Common myeloid progenitor, CD34-positive (primary cell): ENCODE measurements around the gene CNP.
"Not testable (repeated sequence)": the region's sequence is repeated elsewhere in the genome, so short reads cannot be mapped to it uniquely, and the experiment has no call there.

Experiments
- CTCF ChIA-PET: fragments of 350-600 bp; sonication (Branson Sonifier 250); formaldehyde crosslinking; loops from one replicate; lab custom pipeline; 2021; ENCODE audit warnings: antibody characterized with exemption; lab: Charles Lee
- POLR2A ChIA-PET: fragments of 350-600 bp; sonication (Branson Sonifier 250); formaldehyde crosslinking; loops from one replicate; lab custom pipeline; 2021; ENCODE audit warnings: antibody characterized with exemption; lab: Charles Lee
- DNase-seq, 3 donors: peaks; one replicate each; pipeline versions ENCODE4 v3.0.0 to v3.0.0-alpha.2; 2013
- H3K27ac ChIP-seq, 2 experiments: 1 replicate in 1 of 2; 2 replicates in 1 of 2; pipeline ENCODE4 v1.7.0; 2013; ENCODE audit warnings: inconsistent platforms in 2 of 2, low read length in 2 of 2, mild to moderate bottlenecking in 2 of 2, low read depth in 1 of 2, moderate library complexity in 1 of 2; ENCODE audit not compliant: severe bottlenecking in 2 of 2, insufficient read depth in 1 of 2, poor library complexity in 1 of 2
- H3K27me3 ChIP-seq, 5 experiments: replicated peaks in 2 of 5; 1 replicate in 3 of 5; 2 replicates in 2 of 5; pipeline versions ENCODE4 v1.6.1 to v1.7.0; 2013; ENCODE audit warnings: low read length in 4 of 5, mild to moderate bottlenecking in 2 of 5, moderate library complexity in 2 of 5, inconsistent platforms in 1 of 5; ENCODE audit not compliant: insufficient read depth in 5 of 5, control insufficient read depth in 4 of 5
- H3K36me3 ChIP-seq, 4 experiments: 1 replicate in 2 of 4; 2 replicates in 2 of 4; pipeline versions ENCODE4 v1.6.1 to v1.7.0; 2013; ENCODE audit warnings: low read length in 3 of 4, control low read depth in 1 of 4, mild to moderate bottlenecking in 1 of 4; ENCODE audit not compliant: control insufficient read depth in 4 of 4, insufficient read depth in 4 of 4
- H3K4me1 ChIP-seq, 4 experiments: 1 replicate in 3 of 4; 2 replicates in 1 of 4; pipeline versions ENCODE4 v1.6.1 to v1.7.1; 2013; ENCODE audit warnings: low read length in 3 of 4, mild to moderate bottlenecking in 3 of 4, control low read depth in 1 of 4, inconsistent platforms in 1 of 4, moderate library complexity in 1 of 4; ENCODE audit not compliant: control insufficient read depth in 4 of 4, insufficient read depth in 4 of 4; ENCODE audit errors: control extremely low read depth in 1 of 4
- H3K4me3 ChIP-seq, 7 experiments: 1 replicate in 4 of 7; 2 replicates in 3 of 7; pipeline versions ENCODE4 v1.5.1 to v1.7.0; 2013; ENCODE audit warnings: mild to moderate bottlenecking in 7 of 7, low read length in 6 of 7, moderate library complexity in 6 of 7, inconsistent platforms in 2 of 7, low read depth in 2 of 7, control low read depth in 1 of 7; ENCODE audit not compliant: insufficient read depth in 4 of 7, control insufficient read depth in 1 of 7; ENCODE audit errors: extremely low read depth in 1 of 7
- H3K9me3 ChIP-seq, 5 experiments: 1 replicate in 4 of 5; 2 replicates in 1 of 5; pipeline versions ENCODE4 v1.6.1 to v1.7.1; 2013; ENCODE audit warnings: low read length in 4 of 5, mild to moderate bottlenecking in 2 of 5, inconsistent platforms in 1 of 5, low read depth in 1 of 5, moderate library complexity in 1 of 5; ENCODE audit not compliant: control insufficient read depth in 4 of 5, insufficient read depth in 2 of 5; ENCODE audit errors: control extremely low read depth in 1 of 5
- WGBS: methylation state at CpG from one replicate; pipeline ENCODE4 v1.1.5; 2013; ENCODE audit not compliant: insufficient coverage; 5-methylcytosine and 5-hydroxymethylcytosine counted together

The CNP gene

DNA sequence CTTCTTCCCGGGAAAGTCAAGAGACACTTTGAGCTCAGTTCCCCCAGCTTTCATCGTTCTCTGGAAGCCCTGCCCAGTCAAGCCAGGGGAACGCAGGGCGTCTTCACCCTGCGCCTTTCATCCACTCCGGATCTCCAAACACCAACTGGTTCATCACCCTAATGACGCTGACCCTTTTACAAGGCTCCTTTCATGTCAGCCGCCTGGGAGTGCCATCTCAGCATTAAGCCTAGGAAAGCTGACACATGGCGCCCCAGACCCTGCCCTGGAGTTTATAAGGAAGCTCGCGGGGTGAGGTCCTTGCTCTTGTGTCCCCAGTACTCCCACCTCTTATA, 51.2 kb downstream of the CNP start:
- Histone ChIP-seq H3K4me3 (peak overlapping the region; percentile 87 to 99 (median 96)), H3K36me3 (peaks cover 3 to 18% (median 8%) of the 10 kb centered on the region in 4 experiments), H3K9me3 (no peaks in the 10 kb centered on the region), H3K27ac (peak overlapping the region; percentile 97 to 98), H3K27me3 (no peaks in the 10 kb centered on the region), H3K4me1 (peaks cover 18 to 43% (median 33%) of the 10 kb centered on the region in 4 experiments)
- WGBS = 4% methylated on average over 9 of the region's 11 CpGs
- DNase-seq = peak in 2 of 3 donors; percentile 67 to 78
- POLR2A ChIA-PET = interaction anchor here (0.5 to 1.4 kb wide), 6 partner anchors 8 to 203 kb away, joined by 3 to 5 read pairs (median 3); no protein-coding TSS in a partner anchor
- CTCF ChIA-PET = interaction anchor here (0.8 to 17.9 kb wide), 17 partner anchors 8 to 93 kb away, joined by 3 to 381 read pairs (median 4); partner anchors contain the start of genes DHX58, KAT2A and ZNF385C

- WGBS = 53% methylated on average over 2 of the region's 3 CpGs
- H3K4me1 ChIP-seq = peaks cover 18 to 43% (median 33%) of the 10 kb centered on the region in 4 experiments
- ChIA-PET POLR2A (interaction anchor here (0.5 to 1.4 kb wide), 6 partner anchors 10 to 560 kb away, joined by 3 to 5 read pairs (median 3); no protein-coding TSS in a partner anchor), CTCF (interaction anchor here (0.6 to 17.9 kb wide), 17 partner anchors 8 to 278 kb away, joined by 3 to 381 read pairs (median 4); partner anchors contain the start of genes DHX58, KAT2A and ZNF385C)
- no peak for DNase-seq
- peak overlapping the region in 1 of 2 experiments; percentile 98 for H3K27ac ChIP-seq
- H3K36me3 ChIP-seq = peaks cover 3 to 18% (median 10%) of the 10 kb centered on the region in 4 experiments
- H3K27me3 ChIP-seq = no peaks in the 10 kb centered on the region
- peak overlapping the region in 6 of 7 experiments; percentile 87 to 99 (median 97) for H3K4me3 ChIP-seq
- no peaks in the 10 kb centered on the region for H3K9me3 ChIP-seq
Observed at GRCh38 chr17:42018339-42018738, 51.7 kb downstream of the CNP start.

DNA sequence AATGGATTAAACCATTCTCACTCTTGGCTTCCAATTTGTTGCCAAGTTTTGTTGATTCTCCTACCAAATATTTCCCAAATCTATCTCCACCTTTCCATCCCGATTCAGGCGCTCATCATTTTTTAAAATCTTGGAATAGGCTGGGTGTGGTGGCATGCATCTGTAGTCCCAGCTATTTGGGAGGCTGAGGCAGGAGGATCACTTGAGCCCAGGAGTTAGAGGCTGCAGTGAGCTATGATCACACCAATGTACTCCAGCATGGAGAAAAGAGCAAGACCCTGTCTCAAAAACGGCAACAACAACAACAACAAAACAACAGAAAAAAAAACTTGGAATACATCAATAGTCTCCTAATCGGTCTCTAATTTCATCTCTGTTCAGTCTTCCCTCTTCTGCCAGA, 52.4 kb downstream of the CNP start:
- POLR2A ChIA-PET = interaction anchor here (0.7 to 1.4 kb wide), 2 partner anchors 11 to 50 kb away, joined by 3 to 5 read pairs; no protein-coding TSS in a partner anchor
- CTCF ChIA-PET = interaction anchor here (1.1 to 17.9 kb wide), 11 partner anchors 7 to 92 kb away, joined by 3 to 381 read pairs (median 6); partner anchors contain the start of genes DHX58, KAT2A and ZNF385C
- Histone ChIP-seq H3K36me3 (peaks cover 7 to 23% (median 15%) of the 10 kb centered on the region in 4 experiments), H3K27ac (no peak overlapping the region), H3K9me3 (no peaks in the 10 kb centered on the region), H3K4me3 (no peak overlapping the region), H3K27me3 (no peaks in the 10 kb centered on the region), H3K4me1 (peaks cover 18 to 44% (median 36%) of the 10 kb centered on the region in 4 experiments)
- 100% methylated on average over 2 of the region's 4 CpGs for WGBS
- no peak for DNase-seq

DNA sequence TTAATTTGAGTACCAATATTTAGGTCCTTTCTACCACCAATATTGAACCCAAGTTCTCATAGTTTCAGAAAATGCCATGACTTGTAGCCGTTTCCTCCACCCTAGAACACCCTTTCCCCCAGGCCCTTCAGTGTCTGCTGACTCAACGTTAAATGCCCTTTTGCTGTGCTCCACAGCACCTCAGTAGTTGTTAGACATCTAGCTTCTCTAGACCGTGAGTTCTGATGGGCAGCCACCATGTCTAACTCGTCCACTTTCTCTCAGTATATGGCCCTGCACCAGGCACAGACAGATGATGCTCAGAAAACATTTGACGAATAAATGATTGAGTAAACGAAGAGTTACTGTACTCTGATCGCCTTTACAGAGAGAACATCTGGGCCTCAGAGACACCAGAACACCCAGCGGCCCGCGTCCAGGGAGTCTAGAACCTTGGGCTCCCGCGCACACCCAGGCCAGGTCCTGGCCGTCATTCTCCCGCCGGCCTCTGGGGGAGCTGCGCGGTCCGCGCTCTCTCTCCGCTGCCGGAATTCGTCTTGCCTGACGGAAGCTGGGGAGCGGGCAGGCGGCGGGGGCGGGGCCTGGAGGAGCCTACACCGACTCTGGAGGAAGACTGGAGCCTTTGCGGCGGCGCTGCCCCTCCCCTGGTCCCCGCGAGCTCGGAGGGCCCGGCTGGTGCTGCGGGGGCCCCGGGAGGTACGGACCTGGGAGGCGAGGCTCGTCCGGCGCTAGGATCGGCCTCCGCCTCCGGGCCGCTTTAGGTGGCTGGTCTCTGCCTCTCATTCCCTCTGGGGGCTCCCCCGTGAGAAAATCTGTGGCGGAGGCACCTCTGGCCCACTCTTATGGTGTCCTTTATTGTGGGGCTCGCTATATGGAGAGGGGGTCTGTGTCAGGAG, 53.2 kb downstream of the CNP start, which contains the start of gene NKIRAS2:
NKIRAS2 (plus strand) TSS at position 582 of the 896 bp plus-strand sequence. CDS start 1,488 bp downstream, outside the sequence.
- peaks cover 10 to 26% (median 17%) of the 10 kb centered on the region in 4 experiments for H3K36me3 ChIP-seq
- peak; percentile 93 to 94 (median 93) for DNase-seq
- H3K9me3 ChIP-seq = no peaks in the 10 kb centered on the region
- peak within 1 kb of the TSS; percentile 74 to 93 (median 92) for H3K4me3 ChIP-seq
- 9% methylated on average over 38 of the region's 49 CpGs for WGBS
- ChIA-PET POLR2A (no interaction called here), CTCF (interaction anchor here (0.9 to 17.9 kb wide), 13 partner anchors 9 to 175 kb away, joined by 3 to 381 read pairs (median 4); partner anchors contain the start of genes DHX58, KAT2A and ZNF385C)
- H3K27ac ChIP-seq = peak within 1 kb of the TSS; percentile 76 to 93
- peaks cover 25 to 52% (median 42%) of the 10 kb centered on the region in 4 experiments for H3K4me1 ChIP-seq
- H3K27me3 ChIP-seq = no peaks in the 10 kb centered on the region

DNA sequence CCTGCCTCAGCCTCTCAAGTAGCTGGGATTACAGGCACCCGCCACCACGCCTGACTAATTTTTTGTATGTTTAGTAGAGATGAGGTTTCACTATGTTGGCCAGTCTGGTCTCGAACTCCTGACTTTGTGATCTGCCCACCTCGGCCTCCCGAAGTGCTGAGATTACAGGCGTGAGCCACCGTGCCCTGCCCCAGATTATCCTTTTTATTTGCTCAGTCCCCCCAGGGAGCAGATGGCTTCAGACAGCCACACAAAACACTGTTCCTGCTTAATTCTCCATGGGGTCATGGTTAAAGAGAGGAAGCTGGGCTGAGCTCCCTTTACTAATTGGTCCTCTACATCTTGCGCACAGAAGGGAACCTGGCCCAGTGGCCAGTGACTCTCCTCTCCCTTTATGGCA, 54.2 kb downstream of the CNP start:
- POLR2A ChIA-PET, H3K9me3 ChIP-seq, DNase-seq, H3K27me3 ChIP-seq: not testable (repeated sequence)
- H3K4me3 ChIP-seq = peak overlapping the region; percentile 11 to 93 (median 92)
- peaks cover 24 to 55% (median 46%) of the 10 kb centered on the region in 4 experiments for H3K4me1 ChIP-seq
- WGBS = 96% methylated on average over 5 of the region's 8 CpGs
- CTCF ChIA-PET = interaction anchor here (0.9 to 17.9 kb wide), 11 partner anchors 8 to 174 kb away, joined by 3 to 381 read pairs (median 3); partner anchors contain the start of genes DHX58 and KAT2A
- H3K36me3 ChIP-seq = peaks cover 10 to 26% (median 17%) of the 10 kb centered on the region in 4 experiments
- peak overlapping the region in 1 of 2 experiments; percentile 93 for H3K27ac ChIP-seq

DNA sequence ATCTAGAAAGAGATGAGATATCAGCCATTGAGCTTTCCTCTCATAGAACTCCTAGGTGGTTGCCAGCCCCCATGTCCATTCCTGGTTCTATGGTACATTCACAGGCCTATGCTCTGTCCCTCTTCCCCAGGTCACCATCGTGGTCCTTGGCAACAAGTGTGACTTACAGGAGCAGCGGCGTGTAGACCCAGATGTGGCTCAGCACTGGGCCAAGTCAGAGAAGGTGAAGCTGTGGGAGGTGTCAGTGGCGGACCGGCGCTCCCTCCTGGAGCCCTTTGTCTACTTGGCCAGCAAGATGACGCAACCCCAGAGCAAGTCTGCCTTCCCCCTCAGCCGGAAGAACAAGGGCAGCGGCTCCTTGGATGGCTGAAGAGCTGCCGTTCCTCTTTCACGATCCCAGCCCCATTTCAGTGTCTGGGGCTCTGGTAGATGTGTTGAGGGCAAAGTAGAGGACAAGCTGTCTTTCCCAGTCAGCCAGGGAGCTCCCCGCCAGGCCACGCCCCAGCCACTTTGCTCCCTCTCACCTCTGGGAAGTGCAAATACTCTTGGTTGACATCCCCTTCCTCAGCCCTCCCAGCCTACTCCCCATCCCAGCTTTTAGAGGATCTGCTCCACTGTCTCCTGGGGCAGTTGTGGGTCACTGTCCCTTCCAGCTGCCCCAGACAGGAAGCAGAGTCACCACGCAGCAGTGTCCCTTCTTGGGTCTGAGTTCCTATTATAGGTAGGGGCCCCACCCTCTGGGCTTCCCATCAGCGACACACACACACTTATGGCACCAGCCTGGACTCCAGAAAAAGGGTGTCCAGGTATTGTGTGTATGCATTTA, 57.1 kb downstream of the CNP start:
- Histone ChIP-seq H3K4me3 (no peak overlapping the region), H3K4me1 (peaks cover 18 to 65% (median 57%) of the 10 kb centered on the region in 4 experiments), H3K27me3 (no peaks in the 10 kb centered on the region), H3K9me3 (no peaks in the 10 kb centered on the region), H3K36me3 (peaks cover 10 to 26% (median 17%) of the 10 kb centered on the region in 4 experiments), H3K27ac (peak overlapping the region; percentile 15 to 73)
- ChIA-PET POLR2A (no interaction called here), CTCF (interaction anchor here (0.7 to 17.9 kb wide), 13 partner anchors 10 to 170 kb away, joined by 3 to 381 read pairs (median 5); partner anchors contain the start of genes CNP, DHX58 and KAT2A)
- no peak for DNase-seq
- 98% methylated on average over 10 of the region's 15 CpGs for WGBS
